ENCODE measurements around the gene ARHGAP24.

ARHGAP24 gene

GRCh38 chr4:85870298-85871083 lies 395.5 kb downstream of the ARHGAP24 start:
- H3K4me3 ChIP-seq (ENCODE audit: low read depth, low read length) = no peak overlapping the region
- TF ChIP-seq, protein P1, sequence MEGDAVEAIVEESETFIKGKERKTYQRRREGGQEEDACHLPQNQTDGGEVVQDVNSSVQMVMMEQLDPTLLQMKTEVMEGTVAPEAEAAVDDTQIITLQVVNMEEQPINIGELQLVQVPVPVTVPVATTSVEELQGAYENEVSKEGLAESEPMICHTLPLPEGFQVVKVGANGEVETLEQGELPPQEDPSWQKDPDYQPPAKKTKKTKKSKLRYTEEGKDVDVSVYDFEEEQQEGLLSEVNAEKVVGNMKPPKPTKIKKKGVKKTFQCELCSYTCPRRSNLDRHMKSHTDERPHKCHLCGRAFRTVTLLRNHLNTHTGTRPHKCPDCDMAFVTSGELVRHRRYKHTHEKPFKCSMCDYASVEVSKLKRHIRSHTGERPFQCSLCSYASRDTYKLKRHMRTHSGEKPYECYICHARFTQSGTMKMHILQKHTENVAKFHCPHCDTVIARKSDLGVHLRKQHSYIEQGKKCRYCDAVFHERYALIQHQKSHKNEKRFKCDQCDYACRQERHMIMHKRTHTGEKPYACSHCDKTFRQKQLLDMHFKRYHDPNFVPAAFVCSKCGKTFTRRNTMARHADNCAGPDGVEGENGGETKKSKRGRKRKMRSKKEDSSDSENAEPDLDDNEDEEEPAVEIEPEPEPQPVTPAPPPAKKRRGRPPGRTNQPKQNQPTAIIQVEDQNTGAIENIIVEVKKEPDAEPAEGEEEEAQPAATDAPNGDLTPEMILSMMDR (IDR thresholded peaks at IDR 0.05; ENCODE audit: borderline replicate concordance, insufficient read depth, low read depth, low read length) = no peak

DNA sequence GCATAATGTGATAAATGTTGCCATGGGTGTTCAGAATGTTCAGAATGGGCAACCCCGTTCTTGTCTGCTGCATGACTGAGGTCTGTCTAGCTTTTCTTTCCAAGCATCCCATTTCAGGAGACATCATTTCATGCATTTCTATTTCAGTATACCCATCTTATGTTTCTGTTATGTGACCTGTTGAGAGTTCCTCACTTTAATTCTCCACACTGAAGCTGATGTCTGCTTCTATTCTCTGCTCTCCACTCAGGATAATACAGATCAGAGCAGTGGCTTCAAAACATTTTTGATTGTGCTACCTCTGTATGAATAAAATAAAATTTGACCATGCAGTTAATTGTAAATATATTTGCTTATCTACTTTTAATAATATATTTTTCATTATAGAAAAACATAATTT lies 398.6 kb downstream of the ARHGAP24 start:
- TF ChIP-seq, protein P1 (IDR thresholded peaks at IDR 0.05; ENCODE audit: borderline replicate concordance, insufficient read depth, low read depth, low read length) = no peak
- H3K4me3 ChIP-seq (ENCODE audit: low read depth, low read length) = no peak overlapping the region

GRCh38 chr4:85879518-85879917 lies 404.6 kb downstream of the ARHGAP24 start:
- TF ChIP-seq, protein P1 (IDR thresholded peaks at IDR 0.05; ENCODE audit: borderline replicate concordance, insufficient read depth, low read depth, low read length) = no peak
- no peak overlapping the region for H3K4me3 ChIP-seq (ENCODE audit: low read depth, low read length)

DNA sequence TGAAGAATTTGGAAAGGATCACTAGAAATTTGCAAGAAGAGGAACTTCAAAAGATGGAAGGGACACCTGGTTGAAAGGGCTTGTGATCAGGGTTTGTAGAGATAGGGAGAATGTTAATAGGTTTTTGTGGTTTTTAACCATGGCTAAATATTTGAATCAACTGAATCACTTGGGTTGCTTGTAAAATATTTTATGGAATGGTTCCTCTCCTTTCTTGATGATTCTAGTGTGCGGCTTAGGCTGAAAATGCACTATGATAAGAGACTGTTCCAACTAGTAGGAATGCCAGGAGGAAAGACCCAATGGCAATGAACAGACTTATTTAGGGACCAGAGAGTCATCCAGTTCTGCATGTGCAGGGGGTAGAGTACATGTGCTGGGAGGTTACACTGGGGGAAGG lies 408.2 kb downstream of the ARHGAP24 start:
- TF ChIP-seq, protein P1 (IDR thresholded peaks at IDR 0.05; ENCODE audit: borderline replicate concordance, insufficient read depth, low read depth, low read length) = no peak

DNA sequence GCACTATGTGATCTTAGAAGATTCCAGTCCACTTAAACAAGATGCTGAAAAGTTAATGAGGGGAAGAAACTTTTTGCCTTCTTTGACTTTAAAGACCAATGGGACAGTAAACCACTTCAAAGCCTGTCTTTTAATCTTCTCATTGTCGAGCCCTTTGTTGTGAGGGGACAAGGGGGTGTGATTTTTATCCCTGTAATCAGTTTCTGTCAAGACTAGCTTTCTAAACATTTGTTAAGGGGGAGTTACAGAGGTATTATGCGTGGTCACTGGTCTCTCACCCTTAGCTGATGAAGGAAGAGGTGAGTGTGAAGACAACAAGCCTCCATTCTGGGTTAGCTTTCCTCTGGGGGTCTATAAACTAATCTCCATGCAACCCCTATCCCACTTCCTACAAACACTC lies 409.3 kb downstream of the ARHGAP24 start:
- H3K4me3 ChIP-seq (ENCODE audit: low read depth, low read length) = no peak overlapping the region
- TF ChIP-seq, protein P1 (IDR thresholded peaks at IDR 0.05; ENCODE audit: borderline replicate concordance, insufficient read depth, low read depth, low read length) = no peak

More for the DNA sequence above, 408.2 kb downstream of the ARHGAP24 start:
- no peak overlapping the region for H3K4me3 ChIP-seq (ENCODE audit: low read depth, low read length)

GRCh38 chr4:85886665-85887064 lies 411.7 kb downstream of the ARHGAP24 start:
- TF ChIP-seq, protein P1 (IDR thresholded peaks at IDR 0.05; ENCODE audit: borderline replicate concordance, insufficient read depth, low read depth, low read length) = no peak

GRCh38 chr4:85889314-85889713 lies 414.4 kb downstream of the ARHGAP24 start:
- H3K4me3 ChIP-seq (ENCODE audit: low read depth, low read length) = no peak overlapping the region
- TF ChIP-seq, protein P1 (IDR thresholded peaks at IDR 0.05; ENCODE audit: borderline replicate concordance, insufficient read depth, low read depth, low read length) = no peak

More at GRCh38 chr4:85886665-85887064, 411.7 kb downstream of the ARHGAP24 start:
- H3K4me3 ChIP-seq (ENCODE audit: low read depth, low read length) = no peak overlapping the region
